A673 (cell line): ENCODE results near the gene EGR4.

Source experiments
- EZH2 ChIP-seq: fragments of 200-600 bp; sonication (generic); IDR thresholded peaks from 2 replicates; pipeline ENCODE4 v1.6.1; 2017; ENCODE audit warnings: borderline replicate concordance, low read depth, mild to moderate bottlenecking, mixed read lengths, antibody characterized with exemption, low read length; ENCODE audit not compliant: poor library complexity, severe bottlenecking
- TF ChIP-seq, protein P1 (sequence below): fragments of 300-800, 200-600 bp; sonication (generic); conservative IDR thresholded peaks from 2 replicates; pipeline ENCODE4 v1.5.1; 2017; ENCODE audit warnings: low read depth, mild to moderate bottlenecking, antibody characterized with exemption, low read length, moderate library complexity, mixed read lengths

DNA sequence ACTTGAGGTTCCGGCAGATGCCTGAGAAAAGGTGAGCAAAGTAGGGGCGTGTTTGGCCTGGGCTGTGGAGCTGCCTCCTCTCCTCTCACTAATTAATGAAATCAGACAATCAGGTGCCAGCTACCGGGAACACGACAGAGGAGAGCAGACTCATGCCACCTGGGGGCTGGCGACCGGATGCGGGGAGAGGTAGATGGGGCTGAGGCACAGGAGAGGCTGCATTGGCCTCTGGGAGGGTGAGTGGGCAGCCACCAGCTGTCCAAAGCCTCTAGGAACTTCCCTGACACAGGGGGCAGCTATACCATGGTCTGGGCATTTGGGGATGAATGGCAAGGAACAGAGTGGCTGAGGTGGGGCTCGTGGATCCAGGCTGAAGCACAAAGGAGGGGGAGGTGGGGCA lies 34.1 kb downstream of the EGR4 start:
- TF ChIP-seq, protein P1, sequence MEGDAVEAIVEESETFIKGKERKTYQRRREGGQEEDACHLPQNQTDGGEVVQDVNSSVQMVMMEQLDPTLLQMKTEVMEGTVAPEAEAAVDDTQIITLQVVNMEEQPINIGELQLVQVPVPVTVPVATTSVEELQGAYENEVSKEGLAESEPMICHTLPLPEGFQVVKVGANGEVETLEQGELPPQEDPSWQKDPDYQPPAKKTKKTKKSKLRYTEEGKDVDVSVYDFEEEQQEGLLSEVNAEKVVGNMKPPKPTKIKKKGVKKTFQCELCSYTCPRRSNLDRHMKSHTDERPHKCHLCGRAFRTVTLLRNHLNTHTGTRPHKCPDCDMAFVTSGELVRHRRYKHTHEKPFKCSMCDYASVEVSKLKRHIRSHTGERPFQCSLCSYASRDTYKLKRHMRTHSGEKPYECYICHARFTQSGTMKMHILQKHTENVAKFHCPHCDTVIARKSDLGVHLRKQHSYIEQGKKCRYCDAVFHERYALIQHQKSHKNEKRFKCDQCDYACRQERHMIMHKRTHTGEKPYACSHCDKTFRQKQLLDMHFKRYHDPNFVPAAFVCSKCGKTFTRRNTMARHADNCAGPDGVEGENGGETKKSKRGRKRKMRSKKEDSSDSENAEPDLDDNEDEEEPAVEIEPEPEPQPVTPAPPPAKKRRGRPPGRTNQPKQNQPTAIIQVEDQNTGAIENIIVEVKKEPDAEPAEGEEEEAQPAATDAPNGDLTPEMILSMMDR = no peak
- no peak for TF ChIP-seq EZH2
